Renal pelvis (tissue), 4 donors: ENCODE measurements around the gene XRCC2. TPM values are rescaled to one million over a fixed set of nuclear protein-coding genes. Genes with fewer than 3 reads are reported as not detected.

Experiments
- DNase-seq: peaks from one replicate; pipeline ENCODE4 v3.0.0-alpha.2; 2013
- polyA plus RNA-seq, 3 donors: library from polyadenylated mRNA; unstranded; fragments of 120-200 nt; gene quantifications; one replicate each; pipeline ENCODE4 v1.2.1, GENCODE V29; 2013; ENCODE audit not compliant: insufficient read length in 3 of 3

The XRCC2 gene
- polyA plus RNA-seq, 3 donors, result 6.0 to 12.7 (median 11.2) TPM

- DNase-seq, result no peak
Observed at GRCh38 chr7:152618427-152618826, 57.5 kb downstream of the XRCC2 start.

- DNase-seq, result no peak
Observed at GRCh38 chr7:152617056-152617455, 58.9 kb downstream of the XRCC2 start.

- DNase-seq, result no peak
Observed at GRCh38 chr7:152615031-152615741, 60.8 kb downstream of the XRCC2 start.

- DNase-seq, result no peak
Observed at GRCh38 chr7:152608656-152609055, 67.3 kb downstream of the XRCC2 start.

- DNase-seq, result no peak
Observed at GRCh38 chr7:152608208-152608607, 67.7 kb downstream of the XRCC2 start.

GRCh38 chr7:152607007-152607406 is 68.9 kb downstream of the XRCC2 start:
- no peak for DNase-seq

GRCh38 chr7:152602962-152603361 is 73.0 kb downstream of the XRCC2 start:
- no peak for DNase-seq

GRCh38 chr7:152601305-152601798 is 74.6 kb downstream of the XRCC2 start:
- no peak for DNase-seq

GRCh38 chr7:152600266-152600665 is 75.7 kb downstream of the XRCC2 start:
- no peak for DNase-seq

- no peak for DNase-seq
Observed at GRCh38 chr7:152597507-152597906, 78.4 kb downstream of the XRCC2 start.

GRCh38 chr7:152596824-152597223 is 79.1 kb downstream of the XRCC2 start:
- DNase-seq, result no peak

Other genes starting within 250 kb of the XRCC2 start
- gene KMT2C, start 240.1 kb downstream of the XRCC2 start, polyA plus RNA-seq, result 10 to 100 TPM; 36.2 to 46.0 (median 43.2) TPM
- 10 to 100 TPM; 14.4 to 17.3 (median 16.3) TPM for gene ACTR3B, start 83.6 kb upstream of the XRCC2 start, polyA plus RNA-seq